ENCODE measurements around the gene NEAT1. TPM values are rescaled to one million over a fixed set of nuclear protein-coding genes. Genes with fewer than 3 reads are reported as not detected.

The NEAT1 gene
- total RNA-seq, 1 experiment from 2014 or later, result 564 TPM

GRCh38 chr11:65436412-65437032 lies 13.9 kb downstream of the NEAT1 start:
- Histone ChIP-seq H2AFZ (ENCODE audit: low read depth, low read length, poor library complexity, severe bottlenecking) (no peak overlapping the region), H3K79me2 (ENCODE audit: insufficient read depth, low read length) (peaks cover 41% of the 10 kb centered on the region), H3K4me3 (replicated peaks in 1 of 2; ENCODE audit: low read depth in 1 of 2, low read length in 2 of 2) (no peak overlapping the region), H3K4me1 (ENCODE audit: control insufficient read depth in 1 of 2, insufficient read depth in 2 of 2, low read length in 2 of 2) (peaks cover 12 to 16% of the 10 kb centered on the region in 2 experiments; a peak in 3 of 4 replicates), H3K9ac (ENCODE audit: low read length) (no peak overlapping the region), H3K4me2 (ENCODE audit: low read length) (no peak overlapping the region), H3K9me2 (ENCODE audit: insufficient read depth) (no peaks in the 10 kb centered on the region), H3K36me3 (ENCODE audit: control insufficient read depth in 1 of 2, insufficient read depth in 2 of 2, low read length in 2 of 2) (peaks cover 0 to 28% of the 10 kb centered on the region in 2 experiments; a peak in 2 of 4 replicates), H3K27me3 (ENCODE audit: insufficient read depth, low read length) (no peaks in the 10 kb centered on the region), H3K9me3 (ENCODE audit: control insufficient read depth in 1 of 2, insufficient read depth in 1 of 2, low read depth in 1 of 2, low read length in 2 of 2) (no peaks in the 10 kb centered on the region), H4K20me1 (ENCODE audit: insufficient read depth) (no peaks in the 10 kb centered on the region), H3K27ac (ENCODE audit: low read depth, low read length) (peak overlapping the region; percentile 19; the same call in 1 of the 2 replicates)
- ChIA-PET CTCF (no interaction called here), RAD21 (ENCODE audit: low non-redundant PET in 1 of 2, low total read pairs in 2 of 2, uncharacterized antibody in 2 of 2, unreplicated experiment in 2 of 2) (no interaction called here), POLR2A (interaction anchor here (0.8 to 1.4 kb wide), 6 partner anchors 9 to 70 kb away, joined by 3 to 6 read pairs (median 4); partner anchors contain the start of gene MALAT1)
- no TSS peak for BruUV-seq (replicated peaks)
- intact Hi-C loops (cut with micrococcal nuclease), result no loop called here
- DNase-seq (ENCODE audit: low read depth, low spot score) (no peak), ATAC-seq (no peak)
- TF ChIP-seq YY1 (IDR thresholded peaks at IDR 0.05; ENCODE audit: extremely low read depth, insufficient replicate concordance, low read depth, low read length) (no peak), POLR2AphosphoS5 (IDR thresholded peaks at IDR 0.05; ENCODE audit: low read depth, low read length) (no peak)
- TF ChIP-seq, protein P1, sequence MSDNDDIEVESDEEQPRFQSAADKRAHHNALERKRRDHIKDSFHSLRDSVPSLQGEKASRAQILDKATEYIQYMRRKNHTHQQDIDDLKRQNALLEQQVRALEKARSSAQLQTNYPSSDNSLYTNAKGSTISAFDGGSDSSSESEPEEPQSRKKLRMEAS (IDR thresholded peaks at IDR 0.05), result 0 out of 2 replicates have a peak, but pooled peaks have one; percentile 2
- TF ChIP-seq, protein P2, sequence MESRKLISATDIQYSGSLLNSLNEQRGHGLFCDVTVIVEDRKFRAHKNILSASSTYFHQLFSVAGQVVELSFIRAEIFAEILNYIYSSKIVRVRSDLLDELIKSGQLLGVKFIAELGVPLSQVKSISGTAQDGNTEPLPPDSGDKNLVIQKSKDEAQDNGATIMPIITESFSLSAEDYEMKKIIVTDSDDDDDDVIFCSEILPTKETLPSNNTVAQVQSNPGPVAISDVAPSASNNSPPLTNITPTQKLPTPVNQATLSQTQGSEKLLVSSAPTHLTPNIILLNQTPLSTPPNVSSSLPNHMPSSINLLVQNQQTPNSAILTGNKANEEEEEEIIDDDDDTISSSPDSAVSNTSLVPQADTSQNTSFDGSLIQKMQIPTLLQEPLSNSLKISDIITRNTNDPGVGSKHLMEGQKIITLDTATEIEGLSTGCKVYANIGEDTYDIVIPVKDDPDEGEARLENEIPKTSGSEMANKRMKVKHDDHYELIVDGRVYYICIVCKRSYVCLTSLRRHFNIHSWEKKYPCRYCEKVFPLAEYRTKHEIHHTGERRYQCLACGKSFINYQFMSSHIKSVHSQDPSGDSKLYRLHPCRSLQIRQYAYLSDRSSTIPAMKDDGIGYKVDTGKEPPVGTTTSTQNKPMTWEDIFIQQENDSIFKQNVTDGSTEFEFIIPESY (IDR thresholded peaks at IDR 0.05; ENCODE audit: extremely low read depth, insufficient replicate concordance, low read length), result no peak
